Epithelial cell of esophagus (primary cell): ENCODE results near the gene TTC9C.
A peak's percentile ranks its signal among the peaks of the same experiment; 100 is the strongest.
"Not testable (repeated sequence)": the region's sequence is repeated elsewhere in the genome, so short reads cannot be mapped to it uniquely, and the experiment has no call there.

Source experiments
- DNase-seq: peaks from one replicate; pipeline ENCODE4 v3.0.0; 2010; ENCODE audit warnings: low read depth
- H3K4me3 ChIP-seq: 2 replicates; pipeline ENCODE4 v1.5.1; 2011; ENCODE audit warnings: mild to moderate bottlenecking, low read length, control low read depth
- CTCF ChIP-seq: IDR thresholded peaks from 2 replicates; pipeline ENCODE4 v1.5.1; 2011; ENCODE audit warnings: low read depth, mild to moderate bottlenecking, low read length, control low read depth, inconsistent platforms; ENCODE audit not compliant: insufficient read depth; ENCODE audit errors: missing control alignments

Gene TTC9C

GRCh38 chr11:62689421-62690183 lies 38.7 kb upstream of the TTC9C start, which contains the start of gene LRRN4CL:
Gene LRRN4CL, minus strand, starts transcription at chr11:62689530. Its CDS starts 1,022 bp downstream, at chr11:62688508.
- peak; percentile 32 for DNase-seq
- no peak for TF ChIP-seq CTCF
- H3K4me3 ChIP-seq, result no peak within 1 kb of the TSS

- not testable (repeated sequence) for H3K4me3 ChIP-seq, DNase-seq
Observed at GRCh38 chr11:62693624-62694023, 34.7 kb upstream of the TTC9C start.

GRCh38 chr11:62694455-62695167 lies 33.7 kb upstream of the TTC9C start:
- peak; percentile 88 for TF ChIP-seq CTCF
- DNase-seq, result peak; percentile 86
- no peak overlapping the region for H3K4me3 ChIP-seq

GRCh38 chr11:62702246-62702645 lies 26.0 kb upstream of the TTC9C start:
- TF ChIP-seq CTCF, result no peak
- DNase-seq, result peak; percentile 73
- H3K4me3 ChIP-seq, result no peak overlapping the region

- not testable (repeated sequence) for H3K4me3 ChIP-seq, DNase-seq
Observed at GRCh38 chr11:62703921-62704320, 24.4 kb upstream of the TTC9C start.

GRCh38 chr11:62705413-62705812 lies 22.9 kb upstream of the TTC9C start:
- peak overlapping the region; percentile 77 for H3K4me3 ChIP-seq
- no peak for DNase-seq
- peak; percentile 12 for TF ChIP-seq CTCF

GRCh38 chr11:62705880-62706849 lies 22.1 kb upstream of the TTC9C start:
- peak; percentile 95 for DNase-seq
- peak overlapping the region; percentile 77 for H3K4me3 ChIP-seq
- no peak for TF ChIP-seq CTCF
